Measurements from ENCODE around the gene LAMB1. TPM values are rescaled to one million over a fixed set of nuclear protein-coding genes. Genes with fewer than 3 reads are reported as not detected.

LAMB1 gene
- polyA plus RNA-seq, 1 donor from 2014 or later, result 7.6 TPM

- no peaks in the 10 kb centered on the region for H3F3A ChIP-seq (ENCODE audit: insufficient read depth, low read length, poor library complexity, severe bottlenecking)
- H3K9me3 ChIP-seq (ENCODE audit: low read length), result no peaks in the 10 kb centered on the region
- no peaks in the 10 kb centered on the region for H4K20me1 ChIP-seq (ENCODE audit: insufficient read depth)
These were observed 88.1 kb downstream of the LAMB1 start for GRCh38 chr7:107914831-107915230.

DNA sequence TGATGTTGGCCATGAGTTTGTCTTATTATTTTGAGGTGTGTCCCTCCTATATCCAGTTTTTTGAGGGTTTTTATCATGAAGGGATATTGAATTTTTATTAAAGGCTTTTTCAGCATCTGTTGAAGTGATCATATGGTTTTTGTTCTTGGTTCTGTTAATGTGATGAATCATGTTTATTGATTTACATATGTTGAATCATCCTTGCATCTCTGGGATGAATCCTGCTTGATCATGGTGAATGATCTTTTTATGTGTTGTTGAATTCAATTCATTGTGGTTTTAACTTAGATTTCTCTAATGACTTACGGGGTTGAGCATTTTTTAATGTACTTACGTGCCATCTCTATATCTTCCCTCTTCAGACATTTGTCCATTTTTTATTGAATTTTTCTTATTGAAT lies 89.1 kb downstream of the LAMB1 start:
- H3K9ac ChIP-seq (ENCODE audit: low read length), result no peak overlapping the region

More at GRCh38 chr7:107914831-107915230, 88.1 kb downstream of the LAMB1 start:
- H3K4me3 ChIP-seq (ENCODE audit: low read length), result no peak overlapping the region
- H3K27ac ChIP-seq (ENCODE audit: low read length), result no peak overlapping the region
- H3K9me2 ChIP-seq (ENCODE audit: insufficient read depth, low read length), result no peaks in the 10 kb centered on the region
- H3K79me2 ChIP-seq (replicated peaks; ENCODE audit: insufficient read depth, low read length), result peaks cover 4% of the 10 kb centered on the region
- no peak overlapping the region for H3K4me2 ChIP-seq (ENCODE audit: low read length)
- H2AFZ ChIP-seq (ENCODE audit: low read depth, low read length), result no peak overlapping the region
- no peaks in the 10 kb centered on the region for H3K27me3 ChIP-seq (ENCODE audit: insufficient read depth, low read depth, low read length)
- no peak for TF ChIP-seq RAD21 (conservative IDR thresholded peaks at IDR 0.05)
- TF ChIP-seq, protein P1, sequence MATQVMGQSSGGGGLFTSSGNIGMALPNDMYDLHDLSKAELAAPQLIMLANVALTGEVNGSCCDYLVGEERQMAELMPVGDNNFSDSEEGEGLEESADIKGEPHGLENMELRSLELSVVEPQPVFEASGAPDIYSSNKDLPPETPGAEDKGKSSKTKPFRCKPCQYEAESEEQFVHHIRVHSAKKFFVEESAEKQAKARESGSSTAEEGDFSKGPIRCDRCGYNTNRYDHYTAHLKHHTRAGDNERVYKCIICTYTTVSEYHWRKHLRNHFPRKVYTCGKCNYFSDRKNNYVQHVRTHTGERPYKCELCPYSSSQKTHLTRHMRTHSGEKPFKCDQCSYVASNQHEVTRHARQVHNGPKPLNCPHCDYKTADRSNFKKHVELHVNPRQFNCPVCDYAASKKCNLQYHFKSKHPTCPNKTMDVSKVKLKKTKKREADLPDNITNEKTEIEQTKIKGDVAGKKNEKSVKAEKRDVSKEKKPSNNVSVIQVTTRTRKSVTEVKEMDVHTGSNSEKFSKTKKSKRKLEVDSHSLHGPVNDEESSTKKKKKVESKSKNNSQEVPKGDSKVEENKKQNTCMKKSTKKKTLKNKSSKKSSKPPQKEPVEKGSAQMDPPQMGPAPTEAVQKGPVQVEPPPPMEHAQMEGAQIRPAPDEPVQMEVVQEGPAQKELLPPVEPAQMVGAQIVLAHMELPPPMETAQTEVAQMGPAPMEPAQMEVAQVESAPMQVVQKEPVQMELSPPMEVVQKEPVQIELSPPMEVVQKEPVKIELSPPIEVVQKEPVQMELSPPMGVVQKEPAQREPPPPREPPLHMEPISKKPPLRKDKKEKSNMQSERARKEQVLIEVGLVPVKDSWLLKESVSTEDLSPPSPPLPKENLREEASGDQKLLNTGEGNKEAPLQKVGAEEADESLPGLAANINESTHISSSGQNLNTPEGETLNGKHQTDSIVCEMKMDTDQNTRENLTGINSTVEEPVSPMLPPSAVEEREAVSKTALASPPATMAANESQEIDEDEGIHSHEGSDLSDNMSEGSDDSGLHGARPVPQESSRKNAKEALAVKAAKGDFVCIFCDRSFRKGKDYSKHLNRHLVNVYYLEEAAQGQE (IDR thresholded peaks at IDR 0.05; ENCODE audit: borderline replicate concordance), result no peak
- TF ChIP-seq SMC3 (conservative IDR thresholded peaks at IDR 0.05; ENCODE audit: poor library complexity), result no peak
- TF ChIP-seq POLR2AphosphoS5 (IDR thresholded peaks at IDR 0.05), result no peak
- no peak for TF ChIP-seq CTCF (IDR thresholded peaks at IDR 0.05; ENCODE audit: poor library complexity, severe bottlenecking)
- TF ChIP-seq EZH2 (IDR thresholded peaks at IDR 0.05; ENCODE audit: borderline replicate concordance, insufficient read depth, low read length, poor library complexity, severe bottlenecking), result no peak
- no peak for TF ChIP-seq MXI1 (conservative IDR thresholded peaks at IDR 0.05; ENCODE audit: poor library complexity, severe bottlenecking)
- peaks cover 20% of the 10 kb centered on the region for H3K36me3 ChIP-seq (ENCODE audit: insufficient read depth, low read length)
- H3K9ac ChIP-seq (ENCODE audit: low read length), result no peak overlapping the region

GRCh38 chr7:107911981-107912380 lies 91.0 kb downstream of the LAMB1 start:
- H3K27ac ChIP-seq (ENCODE audit: low read length), result no peak overlapping the region
- TF ChIP-seq TAF1 (IDR thresholded peaks at IDR 0.05; ENCODE audit: low read depth), result no peak
- no peak for TF ChIP-seq SMC3 (conservative IDR thresholded peaks at IDR 0.05; ENCODE audit: poor library complexity)
- TF ChIP-seq, protein P1 (IDR thresholded peaks at IDR 0.05; ENCODE audit: borderline replicate concordance), result no peak
- no peaks in the 10 kb centered on the region for H3K27me3 ChIP-seq (ENCODE audit: insufficient read depth, low read depth, low read length)
- no peaks in the 10 kb centered on the region for H4K20me1 ChIP-seq (ENCODE audit: insufficient read depth)
- no peaks in the 10 kb centered on the region for H3K9me3 ChIP-seq (ENCODE audit: low read length)
- peaks cover 22% of the 10 kb centered on the region for H3K36me3 ChIP-seq (ENCODE audit: insufficient read depth, low read length)
- no peaks in the 10 kb centered on the region for H3K9me2 ChIP-seq (ENCODE audit: insufficient read depth, low read length)
- H3F3A ChIP-seq (ENCODE audit: insufficient read depth, low read length, poor library complexity, severe bottlenecking), result no peaks in the 10 kb centered on the region
- peaks cover 4% of the 10 kb centered on the region for H3K79me2 ChIP-seq (replicated peaks; ENCODE audit: insufficient read depth, low read length)
- no peak overlapping the region for H3K9ac ChIP-seq (ENCODE audit: low read length)
- H2AFZ ChIP-seq (ENCODE audit: low read depth, low read length), result no peak overlapping the region
- H3K4me3 ChIP-seq (ENCODE audit: low read length), result no peak overlapping the region
- no peak overlapping the region for H3K4me2 ChIP-seq (ENCODE audit: low read length)

More for the DNA sequence above, 89.1 kb downstream of the LAMB1 start:
- TF ChIP-seq RAD21 (conservative IDR thresholded peaks at IDR 0.05), result no peak
- Histone ChIP-seq H3K27me3 (ENCODE audit: insufficient read depth, low read depth, low read length) (no peaks in the 10 kb centered on the region), H3K36me3 (ENCODE audit: insufficient read depth, low read length) (peaks cover 20% of the 10 kb centered on the region), H3K9me3 (ENCODE audit: low read length) (no peaks in the 10 kb centered on the region), H3F3A (ENCODE audit: insufficient read depth, low read length, poor library complexity, severe bottlenecking) (no peaks in the 10 kb centered on the region), H3K9me2 (ENCODE audit: insufficient read depth, low read length) (no peaks in the 10 kb centered on the region), H3K4me3 (ENCODE audit: low read length) (no peak overlapping the region), H3K79me2 (replicated peaks; ENCODE audit: insufficient read depth, low read length) (peaks cover 4% of the 10 kb centered on the region), H4K20me1 (ENCODE audit: insufficient read depth) (no peaks in the 10 kb centered on the region), H3K4me2 (ENCODE audit: low read length) (no peak overlapping the region), H3K27ac (ENCODE audit: low read length) (no peak overlapping the region), H2AFZ (ENCODE audit: low read depth, low read length) (no peak overlapping the region)

Measured in neural cell (in vitro differentiated cells).